SK-N-SH (cell line): Measurements from ENCODE around the gene TUFM. TPM values are rescaled to one million over a fixed set of nuclear protein-coding genes. Genes with fewer than 3 reads are reported as not detected.

ENCODE experiments used
- CTCF ChIA-PET: fragments of 300-600, 350-600 bp; formaldehyde crosslinking; extraction: SDS; loops from one replicate; lab custom pipeline; 2021; lab: Yijun Ruan, JAX
- POLR2A ChIA-PET: fragments of 350-600 bp; sonication (Branson Sonifier 250); formaldehyde crosslinking; extraction: SDS; loops from one replicate; lab custom pipeline; 2020; ENCODE audit warnings: antibody characterized with exemption, inconsistent platforms; lab: Yijun Ruan, JAX
- DNase-seq: peaks from one replicate; pipeline ENCODE4 v3.0.0; 2012
- H2AFZ ChIP-seq: fragments of 200-600 bp; sonication (generic); 2 replicates; pipeline ENCODE4 v1.8.1; 2016; ENCODE audit warnings: antibody characterized with exemption, mild to moderate bottlenecking, low read depth
- H3F3A ChIP-seq: fragments of 200-600 bp; sonication (generic); replicated peaks from 2 replicates; pipeline ENCODE3; 2016; ENCODE audit warnings: antibody characterized with exemption, mild to moderate bottlenecking; ENCODE audit not compliant: insufficient read depth
- H3K27ac ChIP-seq, 2 experiments: fragments of 200-500 bp in 1 of 2; fragments of 200-600 bp in 1 of 2; sonication (Bioruptor generic) in 1 of 2; sonication (generic), shearing (Covaris generic) in 1 of 2; 2 replicates each; pipeline versions ENCODE4 v1.5.1 to v1.6.1; 2014 to 2016; ENCODE audit warnings: low read depth in 2 of 2, inconsistent platforms in 1 of 2, low read length in 1 of 2, mild to moderate bottlenecking in 1 of 2, mixed read lengths in 1 of 2
- H3K27me3 ChIP-seq: fragments of 200-600 bp; sonication (generic), shearing (Covaris generic); 2 replicates; pipeline ENCODE4 v1.6.1; 2016; ENCODE audit warnings: mixed run types; ENCODE audit not compliant: insufficient read depth
- H3K36me3 ChIP-seq, 2 experiments: fragments of 200-500 bp in 1 of 2; fragments of 200-600 bp in 1 of 2; sonication (Bioruptor generic) in 1 of 2; sonication (generic) in 1 of 2; replicated peaks in 1 of 2; 2 replicates each; pipeline versions ENCODE3 to v1.5.1; 2014 to 2016; ENCODE audit warnings: low read length in 1 of 2, mild to moderate bottlenecking in 1 of 2; ENCODE audit not compliant: insufficient read depth in 2 of 2, control insufficient read depth in 1 of 2
- H3K4me1 ChIP-seq, 2 experiments: fragments of 200-500 bp in 1 of 2; fragments of 200-600 bp in 1 of 2; sonication (Bioruptor generic) in 1 of 2; sonication (generic), shearing (Covaris generic) in 1 of 2; 2 replicates each; pipeline versions ENCODE4 v1.5.1 to v1.6.1; 2014 to 2016; ENCODE audit warnings: low read depth in 1 of 2, low read length in 1 of 2, mixed run types in 1 of 2; ENCODE audit not compliant: insufficient read depth in 2 of 2, control insufficient read depth in 1 of 2
- H3K4me2 ChIP-seq: fragments of 200-600 bp; sonication (generic), shearing (Covaris generic); 2 replicates; pipeline ENCODE4 v1.6.1; 2017; ENCODE audit warnings: mixed run types
- H3K4me3 ChIP-seq, 2 experiments: fragments of 200-500 bp in 1 of 2; fragments of 200-600 bp in 1 of 2; sonication (Bioruptor generic) in 1 of 2; sonication (generic), shearing (Covaris generic) in 1 of 2; 2 replicates each; pipeline versions ENCODE4 v1.5.1 to v1.8.1; 2014 to 2016; ENCODE audit warnings: low read depth in 2 of 2, inconsistent platforms in 1 of 2, low read length in 1 of 2, mild to moderate bottlenecking in 1 of 2, mixed read lengths in 1 of 2, moderate library complexity in 1 of 2
- H3K79me2 ChIP-seq: fragments of 200-600 bp; sonication (generic); 2 replicates; pipeline ENCODE4 v1.8.1; 2017; ENCODE audit warnings: mild to moderate bottlenecking; ENCODE audit not compliant: insufficient read depth
- H3K9ac ChIP-seq: fragments of 200-600 bp; sonication (generic); 2 replicates; pipeline ENCODE4 v1.6.1; 2017; ENCODE audit warnings: mixed run types
- H3K9me2 ChIP-seq: fragments of 200-600 bp; sonication (generic); 2 replicates; pipeline ENCODE4 v1.6.1; 2017; ENCODE audit warnings: mixed run types
- H3K9me3 ChIP-seq: fragments of 200-600 bp; sonication (generic); 2 replicates; pipeline ENCODE4 v1.6.1; 2017; ENCODE audit warnings: mixed run types, mild to moderate bottlenecking, moderate library complexity
- H4K20me1 ChIP-seq: fragments of 200-600 bp; sonication (generic); 2 replicates; pipeline ENCODE4 v1.6.1; 2017; ENCODE audit warnings: mild to moderate bottlenecking, mixed run types; ENCODE audit not compliant: insufficient read depth
- CHD2 ChIP-seq: fragments of 150-350 bp; IDR thresholded peaks from 2 replicates; pipeline ENCODE4 v1.6.1; 2018; ENCODE audit warnings: low read length; ENCODE audit not compliant: partially characterized antibody
- EZH2phosphoT487 ChIP-seq: fragments of 200-600 bp; sonication (generic); IDR thresholded peaks from 2 replicates; pipeline ENCODE4 v1.6.1; 2017; ENCODE audit warnings: low read depth, mixed run types, mild to moderate bottlenecking, antibody characterized with exemption, moderate library complexity, borderline replicate concordance
- FOSL2 ChIP-seq: IDR thresholded peaks from 2 replicates; pipeline ENCODE4 v1.4.0; 2012; ENCODE audit warnings: low read depth, mild to moderate bottlenecking, moderate library complexity, borderline replicate concordance
- FOXJ3 ChIP-seq: sonication (generic); formaldehyde crosslinking; IDR thresholded peaks from 2 replicates; pipeline ENCODE4 v1.5.1; 2020; ENCODE audit warnings: mild to moderate bottlenecking, missing genetic modification reagents
- FOXM1 ChIP-seq: IDR thresholded peaks from 2 replicates; pipeline ENCODE4 v1.4.0; 2012; ENCODE audit warnings: low read depth, mild to moderate bottlenecking
- JUND ChIP-seq: IDR thresholded peaks from 2 replicates; pipeline ENCODE4 v1.4.0; 2012
- NFIC ChIP-seq: IDR thresholded peaks from 2 replicates; pipeline ENCODE4 v1.4.0; 2012; ENCODE audit warnings: borderline replicate concordance
- RCOR1 ChIP-seq: fragments of 150-350 bp; IDR thresholded peaks from 2 replicates; pipeline ENCODE4 v1.6.1; 2017; ENCODE audit warnings: antibody characterized with exemption, low read length
- SIN3A ChIP-seq: IDR thresholded peaks from 2 replicates; pipeline ENCODE4 v1.6.1; 2012; ENCODE audit warnings: low read depth, mild to moderate bottlenecking, low read length, moderate library complexity, borderline replicate concordance
- TCF12 ChIP-seq: IDR thresholded peaks from 2 replicates; pipeline ENCODE4 v1.4.0; 2012
- TEAD4 ChIP-seq: IDR thresholded peaks from 2 replicates; pipeline ENCODE4 v1.4.0; 2012; ENCODE audit warnings: mild to moderate bottlenecking, borderline replicate concordance; ENCODE audit not compliant: insufficient read depth
- YY1 ChIP-seq: IDR thresholded peaks from 2 replicates; pipeline ENCODE4 v1.4.0; 2012; ENCODE audit warnings: low read depth, mild to moderate bottlenecking
- WGBS: methylation state at CpG from one replicate; pipeline ENCODE4 v1.1.6; 2017; ENCODE audit warnings: low lambda C conversion rate; 5-methylcytosine and 5-hydroxymethylcytosine counted together
- polyA plus RNA-seq, 3 experiments: library from polyadenylated mRNA; depleted of rRNA; stranded (reverse); fragments of >200 nt; gene quantifications; 2 replicates each; pipeline ENCODE4 v1.2.3, GENCODE V29; 2012
- TF ChIP-seq, protein P1 (sequence below): fragments of 150-350 bp; IDR thresholded peaks from 2 replicates; pipeline ENCODE4 v1.6.1; 2016; ENCODE audit warnings: mild to moderate bottlenecking, low read depth, low read length
- TF ChIP-seq, protein P2 (sequence below): fragments of 200-600 bp; sonication (generic); IDR thresholded peaks from 2 replicates; pipeline ENCODE4 v1.6.1; 2017; ENCODE audit warnings: antibody characterized with exemption, mild to moderate bottlenecking, moderate library complexity
- TF ChIP-seq, protein P3 (sequence below): IDR thresholded peaks from 2 replicates; pipeline ENCODE4 v1.4.0; 2012; ENCODE audit warnings: low read depth
- TF ChIP-seq, protein P4 (sequence below): IDR thresholded peaks from 2 replicates; pipeline ENCODE4 v1.6.1; 2012; ENCODE audit warnings: mild to moderate bottlenecking, low read depth, low read length, moderate library complexity
- TF ChIP-seq, protein P5 (sequence below): IDR thresholded peaks from 2 replicates; pipeline ENCODE4 v1.4.0; 2012; ENCODE audit warnings: low read depth, borderline replicate concordance
- TF ChIP-seq, protein P6 (sequence below): fragments of 150-350 bp; IDR thresholded peaks from 2 replicates; pipeline ENCODE4 v1.6.1; 2017; ENCODE audit warnings: antibody characterized with exemption, low read length, low read depth, borderline replicate concordance

TUFM gene
- polyA plus RNA-seq, 1 of the 3 experiments (the other 2 are of a cell fraction): 358 TPM

DNA sequence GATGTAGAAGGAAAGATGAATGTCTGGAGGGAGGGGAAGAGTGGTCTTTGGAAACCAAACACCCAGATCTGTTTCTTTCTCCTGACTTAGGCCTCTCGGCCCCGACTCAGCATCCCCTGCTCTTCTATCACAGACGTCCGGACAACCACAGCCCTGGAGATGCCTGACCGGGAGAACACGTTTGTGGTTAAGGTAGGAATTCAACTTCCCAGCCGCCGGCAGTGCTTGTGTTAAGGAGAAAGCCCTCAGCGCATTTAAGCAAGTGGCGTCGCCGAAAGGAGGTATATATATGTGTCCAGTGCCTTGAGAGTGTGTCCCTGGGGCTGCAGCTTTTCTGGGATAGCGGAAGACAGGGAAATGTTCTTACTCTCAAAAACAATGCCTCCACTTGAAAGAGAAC, 21.1 kb upstream of the TUFM start (continued):
- TF ChIP-seq, protein P1, sequence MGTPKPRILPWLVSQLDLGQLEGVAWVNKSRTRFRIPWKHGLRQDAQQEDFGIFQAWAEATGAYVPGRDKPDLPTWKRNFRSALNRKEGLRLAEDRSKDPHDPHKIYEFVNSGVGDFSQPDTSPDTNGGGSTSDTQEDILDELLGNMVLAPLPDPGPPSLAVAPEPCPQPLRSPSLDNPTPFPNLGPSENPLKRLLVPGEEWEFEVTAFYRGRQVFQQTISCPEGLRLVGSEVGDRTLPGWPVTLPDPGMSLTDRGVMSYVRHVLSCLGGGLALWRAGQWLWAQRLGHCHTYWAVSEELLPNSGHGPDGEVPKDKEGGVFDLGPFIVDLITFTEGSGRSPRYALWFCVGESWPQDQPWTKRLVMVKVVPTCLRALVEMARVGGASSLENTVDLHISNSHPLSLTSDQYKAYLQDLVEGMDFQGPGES: no peak
- TF ChIP-seq TEAD4 (no peak), FOXM1 (no peak), CHD2 (no peak), RCOR1 (no peak)

DNA sequence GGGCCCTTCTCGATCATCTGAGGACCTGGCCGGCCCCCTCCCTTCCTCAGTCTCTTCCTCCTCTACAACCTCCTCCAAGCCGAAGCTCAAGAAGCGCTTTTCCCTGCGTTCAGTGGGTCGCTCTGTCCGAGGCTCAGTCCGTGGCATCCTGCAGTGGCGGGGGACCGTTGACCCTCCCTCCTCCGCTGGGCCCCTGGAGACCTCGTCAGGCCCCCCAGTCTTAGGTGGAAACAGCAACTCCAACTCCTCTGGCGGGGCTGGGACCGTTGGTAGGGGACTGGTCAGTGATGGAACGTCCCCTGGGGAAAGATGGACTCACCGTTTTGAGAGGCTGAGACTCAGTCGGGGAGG, 20.3 kb upstream of the TUFM start:
- H4K20me1 ChIP-seq: 0 out of 2 replicates have a peak, but pooled peaks cover 5% of the 10 kb centered on the region
- no peak overlapping the region for H2AFZ ChIP-seq
- ChIA-PET POLR2A (interaction anchor here (1.1 kb wide), 1 partner anchor 13 kb away, joined by 4 read pairs; no protein-coding TSS in a partner anchor), CTCF (interaction anchor here (2.0 to 5.2 kb wide), 2 partner anchors 20 to 79 kb away, joined by 5 to 35 read pairs; partner anchors contain the start of gene TUFM)
- no peaks in the 10 kb centered on the region for H3K9me3 ChIP-seq
- H3K27ac ChIP-seq: no peak overlapping the region
- H3K36me3 ChIP-seq: peaks cover 12 to 36% of the 10 kb centered on the region in 2 experiments
- no peaks in the 10 kb centered on the region for H3K27me3 ChIP-seq
- no peaks in the 10 kb centered on the region for H3F3A ChIP-seq
- TF ChIP-seq, protein P1: no peak
- no peak for TF ChIP-seq NFIC
- TF ChIP-seq JUND: no peak
- TF ChIP-seq TCF12: no peak
- TF ChIP-seq EZH2phosphoT487: no peak
- TF ChIP-seq, protein P2, sequence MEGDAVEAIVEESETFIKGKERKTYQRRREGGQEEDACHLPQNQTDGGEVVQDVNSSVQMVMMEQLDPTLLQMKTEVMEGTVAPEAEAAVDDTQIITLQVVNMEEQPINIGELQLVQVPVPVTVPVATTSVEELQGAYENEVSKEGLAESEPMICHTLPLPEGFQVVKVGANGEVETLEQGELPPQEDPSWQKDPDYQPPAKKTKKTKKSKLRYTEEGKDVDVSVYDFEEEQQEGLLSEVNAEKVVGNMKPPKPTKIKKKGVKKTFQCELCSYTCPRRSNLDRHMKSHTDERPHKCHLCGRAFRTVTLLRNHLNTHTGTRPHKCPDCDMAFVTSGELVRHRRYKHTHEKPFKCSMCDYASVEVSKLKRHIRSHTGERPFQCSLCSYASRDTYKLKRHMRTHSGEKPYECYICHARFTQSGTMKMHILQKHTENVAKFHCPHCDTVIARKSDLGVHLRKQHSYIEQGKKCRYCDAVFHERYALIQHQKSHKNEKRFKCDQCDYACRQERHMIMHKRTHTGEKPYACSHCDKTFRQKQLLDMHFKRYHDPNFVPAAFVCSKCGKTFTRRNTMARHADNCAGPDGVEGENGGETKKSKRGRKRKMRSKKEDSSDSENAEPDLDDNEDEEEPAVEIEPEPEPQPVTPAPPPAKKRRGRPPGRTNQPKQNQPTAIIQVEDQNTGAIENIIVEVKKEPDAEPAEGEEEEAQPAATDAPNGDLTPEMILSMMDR: no peak
- TF ChIP-seq FOXJ3 (CRISPR knock-in tag): no peak
- no peak for TF ChIP-seq RCOR1
- TF ChIP-seq FOXM1: no peak
- TF ChIP-seq, protein P3, sequence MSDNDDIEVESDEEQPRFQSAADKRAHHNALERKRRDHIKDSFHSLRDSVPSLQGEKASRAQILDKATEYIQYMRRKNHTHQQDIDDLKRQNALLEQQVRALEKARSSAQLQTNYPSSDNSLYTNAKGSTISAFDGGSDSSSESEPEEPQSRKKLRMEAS: no peak
- TF ChIP-seq, protein P4, sequence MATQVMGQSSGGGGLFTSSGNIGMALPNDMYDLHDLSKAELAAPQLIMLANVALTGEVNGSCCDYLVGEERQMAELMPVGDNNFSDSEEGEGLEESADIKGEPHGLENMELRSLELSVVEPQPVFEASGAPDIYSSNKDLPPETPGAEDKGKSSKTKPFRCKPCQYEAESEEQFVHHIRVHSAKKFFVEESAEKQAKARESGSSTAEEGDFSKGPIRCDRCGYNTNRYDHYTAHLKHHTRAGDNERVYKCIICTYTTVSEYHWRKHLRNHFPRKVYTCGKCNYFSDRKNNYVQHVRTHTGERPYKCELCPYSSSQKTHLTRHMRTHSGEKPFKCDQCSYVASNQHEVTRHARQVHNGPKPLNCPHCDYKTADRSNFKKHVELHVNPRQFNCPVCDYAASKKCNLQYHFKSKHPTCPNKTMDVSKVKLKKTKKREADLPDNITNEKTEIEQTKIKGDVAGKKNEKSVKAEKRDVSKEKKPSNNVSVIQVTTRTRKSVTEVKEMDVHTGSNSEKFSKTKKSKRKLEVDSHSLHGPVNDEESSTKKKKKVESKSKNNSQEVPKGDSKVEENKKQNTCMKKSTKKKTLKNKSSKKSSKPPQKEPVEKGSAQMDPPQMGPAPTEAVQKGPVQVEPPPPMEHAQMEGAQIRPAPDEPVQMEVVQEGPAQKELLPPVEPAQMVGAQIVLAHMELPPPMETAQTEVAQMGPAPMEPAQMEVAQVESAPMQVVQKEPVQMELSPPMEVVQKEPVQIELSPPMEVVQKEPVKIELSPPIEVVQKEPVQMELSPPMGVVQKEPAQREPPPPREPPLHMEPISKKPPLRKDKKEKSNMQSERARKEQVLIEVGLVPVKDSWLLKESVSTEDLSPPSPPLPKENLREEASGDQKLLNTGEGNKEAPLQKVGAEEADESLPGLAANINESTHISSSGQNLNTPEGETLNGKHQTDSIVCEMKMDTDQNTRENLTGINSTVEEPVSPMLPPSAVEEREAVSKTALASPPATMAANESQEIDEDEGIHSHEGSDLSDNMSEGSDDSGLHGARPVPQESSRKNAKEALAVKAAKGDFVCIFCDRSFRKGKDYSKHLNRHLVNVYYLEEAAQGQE: no peak
- no peak for TF ChIP-seq SIN3A
- TF ChIP-seq, protein P5, sequence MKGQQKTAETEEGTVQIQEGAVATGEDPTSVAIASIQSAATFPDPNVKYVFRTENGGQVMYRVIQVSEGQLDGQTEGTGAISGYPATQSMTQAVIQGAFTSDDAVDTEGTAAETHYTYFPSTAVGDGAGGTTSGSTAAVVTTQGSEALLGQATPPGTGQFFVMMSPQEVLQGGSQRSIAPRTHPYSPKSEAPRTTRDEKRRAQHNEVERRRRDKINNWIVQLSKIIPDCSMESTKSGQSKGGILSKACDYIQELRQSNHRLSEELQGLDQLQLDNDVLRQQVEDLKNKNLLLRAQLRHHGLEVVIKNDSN: no peak
- TF ChIP-seq FOSL2: no peak
- TF ChIP-seq YY1: no peak
- TF ChIP-seq, protein P6, sequence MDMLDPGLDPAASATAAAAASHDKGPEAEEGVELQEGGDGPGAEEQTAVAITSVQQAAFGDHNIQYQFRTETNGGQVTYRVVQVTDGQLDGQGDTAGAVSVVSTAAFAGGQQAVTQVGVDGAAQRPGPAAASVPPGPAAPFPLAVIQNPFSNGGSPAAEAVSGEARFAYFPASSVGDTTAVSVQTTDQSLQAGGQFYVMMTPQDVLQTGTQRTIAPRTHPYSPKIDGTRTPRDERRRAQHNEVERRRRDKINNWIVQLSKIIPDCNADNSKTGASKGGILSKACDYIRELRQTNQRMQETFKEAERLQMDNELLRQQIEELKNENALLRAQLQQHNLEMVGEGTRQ: no peak
- H3K4me2 ChIP-seq: no peak overlapping the region
- DNase-seq: no peak
- no peak overlapping the region for H3K4me3 ChIP-seq
- 95% methylated on average over 17 of the region's 17 CpGs for WGBS
- H3K4me1 ChIP-seq: peaks cover 13 to 14% of the 10 kb centered on the region in 2 experiments; a peak in 3 of 4 replicates
- peaks cover 53% of the 10 kb centered on the region for H3K79me2 ChIP-seq
- H3K9me2 ChIP-seq: no peaks in the 10 kb centered on the region
- no peak overlapping the region for H3K9ac ChIP-seq
